Measurements from ENCODE around the gene SGSH.
"Not testable (repeated sequence)": the region's sequence is repeated elsewhere in the genome, so short reads cannot be mapped to it uniquely, and the experiment has no call there.

Gene SGSH

DNA sequence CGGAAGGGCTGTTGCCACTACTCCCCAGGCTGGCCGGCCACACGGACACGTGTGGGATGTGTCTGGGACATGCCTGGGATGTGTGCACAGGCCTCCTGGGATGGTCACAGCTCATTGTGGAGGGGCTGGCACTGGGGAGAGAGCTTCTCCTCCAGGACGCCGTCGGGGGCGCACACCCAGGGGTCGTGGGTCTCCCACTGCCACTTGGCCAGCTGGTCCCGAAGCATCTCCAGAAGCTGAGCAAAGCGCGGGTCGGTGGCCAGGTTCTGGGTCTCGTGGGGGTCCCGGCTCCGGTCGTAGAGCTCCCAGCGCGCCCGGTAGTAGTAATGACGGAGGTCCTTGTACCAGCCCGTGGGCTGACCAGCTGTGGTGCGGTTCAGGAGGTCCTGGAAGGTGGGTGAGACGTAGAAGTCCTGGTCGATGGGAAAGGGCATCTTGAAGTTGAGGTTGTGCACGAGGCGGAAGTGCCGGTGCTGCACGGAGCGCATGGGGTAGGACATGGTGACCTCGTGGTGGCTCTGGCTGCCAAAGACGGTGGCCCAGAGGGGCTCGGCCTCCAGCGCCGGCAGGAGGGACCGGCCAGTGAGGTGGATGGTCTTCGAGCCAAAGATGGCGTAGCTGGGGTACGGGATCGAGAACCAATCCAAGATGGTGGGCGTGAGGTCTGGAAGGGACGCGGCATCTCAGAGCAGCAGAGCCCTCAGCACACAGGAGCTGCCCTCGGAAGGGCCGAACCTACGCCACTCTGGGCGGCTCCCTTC is 9.6 kb downstream of the SGSH start:
- no peak for DNase-seq (ENCODE audit: low spot score)

- DNase-seq (ENCODE audit: low spot score) = no peak
Observed at GRCh38 chr17:80209765-80210164, 10.4 kb downstream of the SGSH start.

GRCh38 chr17:80208050-80208449 is 12.1 kb downstream of the SGSH start:
- no peak for DNase-seq (ENCODE audit: low spot score)

GRCh38 chr17:80205811-80206210 is 14.3 kb downstream of the SGSH start:
- no peak for DNase-seq (ENCODE audit: low spot score)

GRCh38 chr17:80204626-80205468 is 15.3 kb downstream of the SGSH start:
- DNase-seq (ENCODE audit: low spot score) = no peak

DNA sequence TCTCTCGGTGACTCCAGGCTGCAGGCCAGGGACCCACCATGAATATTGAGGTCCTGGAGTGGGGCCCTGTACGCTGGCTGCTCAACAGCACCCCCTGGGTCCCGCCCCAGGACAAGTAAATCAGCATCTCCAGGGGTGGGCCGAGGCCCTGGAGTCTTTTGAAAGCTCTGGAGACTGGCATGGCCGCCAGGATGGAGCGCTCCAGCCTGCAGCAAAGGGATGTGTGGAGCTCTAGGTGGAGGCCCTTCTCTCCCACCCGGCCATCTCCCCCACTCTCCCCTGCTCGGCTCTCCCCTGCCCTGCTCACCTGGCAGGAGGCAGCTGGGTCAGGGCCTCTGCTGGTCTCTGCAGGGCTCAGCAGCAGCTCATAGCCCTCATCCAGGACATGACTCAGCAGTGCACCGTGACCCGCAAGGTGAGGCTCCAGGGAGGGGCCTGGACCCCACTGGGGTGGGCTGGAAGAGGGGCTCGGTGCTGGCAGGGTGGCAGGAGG is 16.6 kb downstream of the SGSH start:
- no peak for DNase-seq (ENCODE audit: low spot score)

DNA sequence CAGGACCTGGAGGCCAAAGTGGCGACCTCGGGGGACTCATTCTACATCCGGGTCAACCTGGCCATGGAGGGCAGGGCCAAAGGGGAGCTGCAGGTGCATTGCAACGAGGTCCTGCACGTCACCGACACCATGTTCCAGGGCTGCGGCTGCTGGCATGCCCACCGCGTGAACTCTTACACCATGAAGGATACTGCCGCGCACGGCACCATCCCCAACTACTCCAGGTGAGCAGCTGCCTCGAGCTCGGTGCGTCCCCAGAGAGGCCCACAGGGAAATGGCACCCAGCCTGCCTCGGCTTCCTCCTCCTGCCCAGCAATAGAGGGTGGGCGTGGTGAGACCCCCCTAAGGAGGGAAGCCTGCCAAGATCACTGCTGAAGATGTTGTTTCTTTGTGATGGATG is 17.9 kb downstream of the SGSH start:
- DNase-seq (ENCODE audit: low spot score) = no peak

GRCh38 chr17:80201446-80201845 is 18.7 kb downstream of the SGSH start:
- no peak for DNase-seq (ENCODE audit: low spot score)

GRCh38 chr17:80199295-80199694 is 20.8 kb downstream of the SGSH start:
- DNase-seq (ENCODE audit: low spot score) = not testable (repeated sequence)

- no peak for DNase-seq (ENCODE audit: low spot score)
Observed at GRCh38 chr17:80198144-80198661, 21.9 kb downstream of the SGSH start.

DNA sequence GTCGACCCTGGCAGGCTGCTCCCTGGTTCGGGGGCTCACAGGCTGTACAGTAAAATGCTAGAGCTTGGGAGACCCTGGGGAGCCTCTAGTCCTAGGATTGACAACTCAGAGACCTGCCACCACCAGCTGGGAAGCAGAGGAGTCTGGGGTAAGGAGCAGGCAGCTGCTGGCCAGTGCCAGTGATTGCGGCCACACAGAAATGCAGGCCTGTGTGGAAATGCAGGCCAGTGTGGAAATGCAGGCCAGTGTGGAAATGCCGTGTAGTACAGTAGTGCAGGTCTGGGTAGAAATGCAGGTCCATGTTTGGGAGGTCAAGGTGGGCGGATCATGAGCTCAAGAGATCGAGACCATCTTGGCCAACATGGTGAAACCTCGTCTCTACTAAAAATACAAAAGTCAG is 23.5 kb downstream of the SGSH start:
- DNase-seq (ENCODE audit: low spot score) = no peak

GRCh38 chr17:80195671-80196529 is 24.2 kb downstream of the SGSH start:
- no peak for DNase-seq (ENCODE audit: low spot score)

DNA sequence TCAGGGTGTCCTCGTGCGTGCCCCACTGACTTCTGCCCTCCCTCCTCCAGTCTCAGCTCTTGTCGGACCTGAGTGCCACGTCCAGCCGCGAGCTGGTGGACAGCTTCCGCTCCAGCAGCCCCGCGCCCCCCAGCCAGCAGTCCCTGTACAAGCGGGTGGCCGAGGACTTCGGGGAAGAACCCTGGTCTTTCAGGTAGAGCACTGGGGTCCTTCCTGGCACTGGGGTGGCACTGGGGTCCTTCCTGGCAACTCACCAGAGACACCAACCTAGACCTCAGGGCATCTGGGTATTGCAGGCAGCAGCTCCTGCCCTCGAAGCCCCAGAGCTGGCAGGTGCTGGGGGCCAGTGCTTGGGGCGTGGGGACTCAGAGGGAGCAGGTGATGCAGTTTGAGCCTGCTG is 25.0 kb downstream of the SGSH start:
- DNase-seq (ENCODE audit: low spot score) = no peak

DNA sequence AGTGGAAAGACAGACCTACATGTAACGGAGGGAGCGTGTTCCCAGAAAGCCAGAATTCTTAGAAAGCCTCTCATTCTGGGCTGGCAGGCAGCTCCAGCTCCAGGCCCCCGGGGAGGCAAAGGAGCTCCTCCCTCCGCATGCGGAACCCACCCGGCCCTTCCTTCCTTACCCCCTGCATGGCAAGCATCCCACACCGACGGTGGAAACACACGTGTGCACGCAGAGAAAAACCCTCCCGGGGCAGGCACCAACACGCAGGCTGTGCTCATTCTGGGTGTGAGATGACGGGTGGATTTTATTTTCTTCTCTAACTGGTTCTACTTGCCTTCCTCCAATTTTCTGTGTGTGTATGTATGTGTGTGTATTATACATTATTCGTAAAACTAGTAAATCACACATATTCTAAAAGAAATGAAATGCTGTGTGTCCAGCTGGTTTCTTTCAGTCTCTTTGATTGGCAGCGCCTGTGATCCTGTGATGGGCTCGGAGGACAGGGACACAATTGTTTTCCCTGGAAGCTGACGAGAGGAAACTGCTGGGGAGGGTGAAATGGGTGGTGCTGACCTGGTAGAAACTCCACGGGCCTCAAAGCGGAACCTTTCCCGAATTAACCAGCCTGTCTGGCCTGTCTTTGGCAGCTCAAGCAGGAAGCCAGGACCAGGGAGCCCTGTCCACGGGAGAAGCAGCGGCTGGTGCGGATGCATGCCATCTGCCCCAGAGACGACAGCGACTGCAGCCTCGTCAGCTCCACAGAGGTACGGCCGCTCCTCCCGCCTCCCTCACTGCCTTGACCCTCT is 28.1 kb downstream of the SGSH start:
- no peak for DNase-seq (ENCODE audit: low spot score)

- no peak for DNase-seq (ENCODE audit: low spot score)
Observed at GRCh38 chr17:80191192-80191591, 28.9 kb downstream of the SGSH start.

DNA sequence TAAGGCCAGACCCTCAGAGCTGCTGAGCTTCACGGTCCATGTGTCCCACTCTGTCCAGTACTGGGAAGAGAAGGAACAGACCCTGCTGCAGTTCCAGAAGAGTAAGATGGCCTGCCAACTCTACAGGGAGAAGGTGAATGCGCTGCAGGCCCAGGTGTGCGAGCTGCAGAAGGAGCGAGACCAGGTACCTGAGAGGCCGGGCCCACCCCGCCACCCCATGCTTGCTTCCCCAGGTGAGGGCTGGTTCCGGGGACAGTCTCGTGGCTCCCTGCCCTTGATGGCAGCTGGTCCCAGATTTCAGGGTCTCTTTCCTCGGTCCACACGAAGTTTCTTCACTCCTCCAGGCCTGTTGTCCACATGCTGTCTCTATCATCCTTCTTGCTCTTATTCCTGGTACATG is 29.4 kb downstream of the SGSH start:
- DNase-seq (ENCODE audit: low spot score) = no peak

GRCh38 chr17:80189611-80190010 is 30.5 kb downstream of the SGSH start:
- no peak for DNase-seq (ENCODE audit: low spot score)

- no peak for DNase-seq (ENCODE audit: low spot score)
Observed at GRCh38 chr17:80187515-80187941, 32.6 kb downstream of the SGSH start.

- DNase-seq (ENCODE audit: low spot score) = no peak
Observed at GRCh38 chr17:80187090-80187489, 33.0 kb downstream of the SGSH start.

GRCh38 chr17:80185968-80186367 is 34.2 kb downstream of the SGSH start:
- DNase-seq (ENCODE audit: low spot score) = no peak

- no peak for DNase-seq (ENCODE audit: low spot score)
Observed at GRCh38 chr17:80184423-80184714, 35.8 kb downstream of the SGSH start.
